ENCODE results near the gene UBR4.

DNA sequence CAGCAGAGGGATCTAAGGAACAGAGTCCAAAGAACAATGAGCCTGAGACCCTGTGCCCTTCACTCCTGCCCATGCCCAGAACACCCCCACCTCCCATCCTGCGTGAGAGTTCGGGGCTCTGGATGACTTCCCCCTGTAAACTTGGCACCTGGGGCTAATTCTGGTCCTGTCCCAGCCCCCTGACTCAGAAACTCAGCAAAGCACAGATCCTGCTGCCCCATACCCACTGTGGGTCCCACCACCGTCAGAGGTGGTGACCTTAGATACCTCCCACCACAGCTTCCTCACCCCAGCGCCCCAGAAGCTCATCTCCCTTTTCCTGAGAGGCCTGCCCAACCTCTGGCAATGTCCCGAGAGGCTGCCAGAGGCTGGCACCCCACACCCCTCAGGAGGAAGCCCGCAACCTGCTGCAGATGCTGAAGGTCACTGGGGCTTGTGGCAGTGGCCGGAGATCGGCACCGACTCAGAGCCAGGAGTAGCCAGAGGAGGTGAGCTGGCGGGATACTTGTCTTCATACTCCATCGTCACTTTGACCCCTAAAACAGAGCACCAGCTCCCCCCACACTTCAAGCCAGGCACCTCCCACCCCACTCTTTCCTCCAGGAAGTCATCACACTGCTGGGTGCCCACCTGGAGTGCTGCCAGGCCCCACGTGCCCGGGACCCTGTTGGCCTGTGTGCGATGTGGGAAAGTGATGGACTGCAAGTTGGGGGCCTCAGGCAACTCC, 142.0 kb downstream of the UBR4 start:
- TF ChIP-seq, protein P1, sequence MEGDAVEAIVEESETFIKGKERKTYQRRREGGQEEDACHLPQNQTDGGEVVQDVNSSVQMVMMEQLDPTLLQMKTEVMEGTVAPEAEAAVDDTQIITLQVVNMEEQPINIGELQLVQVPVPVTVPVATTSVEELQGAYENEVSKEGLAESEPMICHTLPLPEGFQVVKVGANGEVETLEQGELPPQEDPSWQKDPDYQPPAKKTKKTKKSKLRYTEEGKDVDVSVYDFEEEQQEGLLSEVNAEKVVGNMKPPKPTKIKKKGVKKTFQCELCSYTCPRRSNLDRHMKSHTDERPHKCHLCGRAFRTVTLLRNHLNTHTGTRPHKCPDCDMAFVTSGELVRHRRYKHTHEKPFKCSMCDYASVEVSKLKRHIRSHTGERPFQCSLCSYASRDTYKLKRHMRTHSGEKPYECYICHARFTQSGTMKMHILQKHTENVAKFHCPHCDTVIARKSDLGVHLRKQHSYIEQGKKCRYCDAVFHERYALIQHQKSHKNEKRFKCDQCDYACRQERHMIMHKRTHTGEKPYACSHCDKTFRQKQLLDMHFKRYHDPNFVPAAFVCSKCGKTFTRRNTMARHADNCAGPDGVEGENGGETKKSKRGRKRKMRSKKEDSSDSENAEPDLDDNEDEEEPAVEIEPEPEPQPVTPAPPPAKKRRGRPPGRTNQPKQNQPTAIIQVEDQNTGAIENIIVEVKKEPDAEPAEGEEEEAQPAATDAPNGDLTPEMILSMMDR (IDR thresholded peaks at IDR 0.05) = no peak
- TF ChIP-seq POLR2A (IDR thresholded peaks at IDR 0.05; ENCODE audit: low read depth) (no peak), EP300 (IDR thresholded peaks at IDR 0.05) (no peak)

Data from esophagus muscularis mucosa (tissue), 4 donors.